IMR-90 (cell line): ENCODE results near the gene PRKCE. TPM values are rescaled to one million over a fixed set of nuclear protein-coding genes. Genes with fewer than 3 reads are reported as not detected.
A peak's percentile ranks its signal among the peaks of the same experiment; 100 is the strongest.

ENCODE experiments used
- POLR2A ChIP-seq: IDR thresholded peaks from 2 replicates; pipeline ENCODE4 v1.6.1; 2012; ENCODE audit warnings: mild to moderate bottlenecking, low read depth, low read length
- polyA plus RNA-seq, 3 experiments: library from polyadenylated mRNA; depleted of rRNA; stranded (reverse); fragments of >200 nt; gene quantifications; 2 replicates each; pipeline ENCODE4 v1.2.3, GENCODE V29; 2012; ENCODE audit warnings: low replicate concordance in 1 of 3
- total RNA-seq: library from RNA; depleted of rRNA; stranded (reverse); fragments of >200 nt; gene quantifications from 2 replicates; pipeline ENCODE4 v1.2.3, GENCODE V29; 2012
- TF ChIP-seq, protein P1 (sequence below): fragments of 150-350 bp; IDR thresholded peaks from 2 replicates; pipeline ENCODE4 v1.6.1; 2017; ENCODE audit warnings: mild to moderate bottlenecking, antibody characterized with exemption, low read length, low read depth

The PRKCE gene
- total and polyA plus RNA-seq, 2 of the 4 experiments (the other 2 are of a cell fraction), result 8.1 to 32.4 TPM

GRCh38 chr2:45650851-45651414 is 542 bp upstream of the PRKCE start (continued):
- TF ChIP-seq, protein P1, sequence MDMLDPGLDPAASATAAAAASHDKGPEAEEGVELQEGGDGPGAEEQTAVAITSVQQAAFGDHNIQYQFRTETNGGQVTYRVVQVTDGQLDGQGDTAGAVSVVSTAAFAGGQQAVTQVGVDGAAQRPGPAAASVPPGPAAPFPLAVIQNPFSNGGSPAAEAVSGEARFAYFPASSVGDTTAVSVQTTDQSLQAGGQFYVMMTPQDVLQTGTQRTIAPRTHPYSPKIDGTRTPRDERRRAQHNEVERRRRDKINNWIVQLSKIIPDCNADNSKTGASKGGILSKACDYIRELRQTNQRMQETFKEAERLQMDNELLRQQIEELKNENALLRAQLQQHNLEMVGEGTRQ, result 0 out of 2 replicates have a peak, but pooled peaks have one; percentile 6
- peak; percentile 86 for TF ChIP-seq POLR2A
